GM23338 (cell line): ENCODE results near the gene GCC1. TPM values are rescaled to one million over a fixed set of nuclear protein-coding genes. Genes with fewer than 3 reads are reported as not detected.

Experiments
- ATAC-seq: fragments of 200-7000 bp; cut with Tn5 transposase; 3 replicates; pipeline ENCODE4 v1.9.1; 2020
- DNase-seq: peaks from one replicate; pipeline ENCODE4 v3.0.0-alpha.2; 2015; ENCODE audit warnings: low spot score
- H2AFZ ChIP-seq: fragments of 200-600 bp; sonication (generic); 2 replicates; pipeline ENCODE4 v1.8.0; 2016; ENCODE audit warnings: antibody characterized with exemption, mild to moderate bottlenecking, moderate library complexity
- H3F3A ChIP-seq: fragments of 200-600 bp; sonication (generic); replicated peaks from 2 replicates; pipeline ENCODE4 v1.8.0; 2017; ENCODE audit warnings: antibody characterized with exemption, mixed run types, low read depth
- H3K27ac ChIP-seq: fragments of 200-600 bp; sonication (generic); 2 replicates; pipeline ENCODE4 v1.6.1; 2016; ENCODE audit warnings: low read depth
- H3K27me3 ChIP-seq: fragments of 200-600 bp; sonication (generic); 2 replicates; pipeline ENCODE4 v1.8.0; 2016; ENCODE audit warnings: mild to moderate bottlenecking, mixed run types, moderate library complexity; ENCODE audit not compliant: insufficient read depth
- H3K36me3 ChIP-seq: fragments of 200-600 bp; sonication (generic); 2 replicates; pipeline ENCODE4 v1.8.0; 2016; ENCODE audit warnings: mild to moderate bottlenecking; ENCODE audit not compliant: insufficient read depth
- H3K4me1 ChIP-seq: fragments of 200-600 bp; sonication (generic); 2 replicates; pipeline ENCODE4 v1.8.0; 2016; ENCODE audit warnings: mild to moderate bottlenecking, moderate library complexity; ENCODE audit not compliant: insufficient read depth
- H3K4me2 ChIP-seq: fragments of 200-600 bp; sonication (generic); 2 replicates; pipeline ENCODE4 v1.7.1; 2017; ENCODE audit warnings: mixed run types
- H3K4me3 ChIP-seq: fragments of 200-600 bp; sonication (generic); 2 replicates; pipeline ENCODE4 v1.6.1; 2016; ENCODE audit warnings: mixed run types
- H3K79me2 ChIP-seq: fragments of 200-600 bp; sonication (generic); replicated peaks from 2 replicates; pipeline ENCODE4 v1.8.0; 2017; ENCODE audit warnings: mild to moderate bottlenecking; ENCODE audit not compliant: insufficient read depth
- H3K9me2 ChIP-seq: fragments of 200-600 bp; sonication (generic); 2 replicates; pipeline ENCODE4 v1.8.0; 2017; ENCODE audit not compliant: insufficient read depth
- H4K20me1 ChIP-seq: fragments of 200-600 bp; sonication (generic); replicated peaks from 2 replicates; pipeline ENCODE4 v1.8.0; 2017; ENCODE audit warnings: mild to moderate bottlenecking; ENCODE audit not compliant: insufficient read depth
- H3K27ac Mint-ChIP-seq: 2 replicates; pipeline ENCODE4 v1.8.0; 2020; ENCODE audit warnings: inconsistent platforms, mild to moderate bottlenecking, moderate library complexity, mixed read lengths
- H3K27me3 Mint-ChIP-seq: 3 replicates; pipeline ENCODE4 v1.8.0; 2022; ENCODE audit warnings: low read depth, mild to moderate bottlenecking, moderate library complexity, mixed read lengths, inconsistent platforms; ENCODE audit not compliant: insufficient read depth, poor library complexity
- H3K36me3 Mint-ChIP-seq: 3 replicates; pipeline ENCODE4 v1.8.0; 2021; ENCODE audit warnings: low read depth, mild to moderate bottlenecking, inconsistent platforms, moderate library complexity, mixed read lengths
- H3K4me1 Mint-ChIP-seq: 3 replicates; pipeline ENCODE4 v1.8.0; 2020; ENCODE audit warnings: mild to moderate bottlenecking, inconsistent platforms, mixed read lengths
- H3K4me3 Mint-ChIP-seq: 3 replicates; pipeline ENCODE4 v1.8.0; 2021; ENCODE audit warnings: moderate library complexity, mild to moderate bottlenecking, inconsistent platforms, mixed read lengths
- H3K9me3 Mint-ChIP-seq: 3 replicates; pipeline ENCODE4 v1.8.0; 2020; ENCODE audit warnings: moderate library complexity, mild to moderate bottlenecking, inconsistent platforms, mixed read lengths
- CREB1 ChIP-seq: fragments of 250-450 bp; sonication (Bioruptor Pico); IDR thresholded peaks from 2 replicates; pipeline ENCODE4 v1.5.0; 2020; ENCODE audit warnings: low read depth, mild to moderate bottlenecking, moderate library complexity
- EZH2 ChIP-seq: fragments of 200-600 bp; sonication (generic); IDR thresholded peaks from one replicate; pipeline ENCODE4 v1.8.0; 2017; ENCODE audit warnings: antibody characterized with exemption, mild to moderate bottlenecking, low read depth; ENCODE audit not compliant: unreplicated experiment
- NANOG ChIP-seq: IDR thresholded peaks from 2 replicates; pipeline ENCODE4 v1.6.1; 2016; ENCODE audit warnings: antibody characterized with exemption, borderline replicate concordance
- STAT1 ChIP-seq: IDR thresholded peaks from one replicate; pipeline ENCODE4 v1.6.1; 2016; ENCODE audit warnings: antibody characterized with exemption; ENCODE audit not compliant: unreplicated experiment
- ZNF114 ChIP-seq: fragments of 250-450 bp; sonication (Bioruptor Pico); IDR thresholded peaks from 2 replicates; pipeline ENCODE4 v1.5.0; 2020; ENCODE audit warnings: mild to moderate bottlenecking, moderate library complexity
- ZNF331 ChIP-seq: fragments of 250-450 bp; sonication (Bioruptor Pico); IDR thresholded peaks from 2 replicates; pipeline ENCODE4 v1.5.0; 2020; ENCODE audit warnings: low read depth, mild to moderate bottlenecking, moderate library complexity
- polyA plus RNA-seq: library from polyadenylated mRNA; unstranded; fragments of >200 nt; fragmentation: Nextera tagmentation; extraction: Ambion mirVana; gene quantifications from 2 replicates; pipeline ENCODE4 v1.2.1, GENCODE V29; 2016
- total RNA-seq: library from RNA; depleted of rRNA; stranded (reverse); fragments of >200 nt; shearing (Covaris generic); gene quantifications from 2 replicates; pipeline ENCODE4 v1.2.3, GENCODE V29; 2014
- TF ChIP-seq, protein P1 (sequence below): fragments of 250-450 bp; sonication (Bioruptor Pico); IDR thresholded peaks from 2 replicates; pipeline ENCODE4 v1.5.0; 2020; ENCODE audit warnings: mild to moderate bottlenecking, moderate library complexity
- TF ChIP-seq, protein P2 (sequence below): IDR thresholded peaks from one replicate; pipeline ENCODE4 v1.6.1; 2018; ENCODE audit warnings: antibody characterized with exemption; ENCODE audit not compliant: unreplicated experiment
- TF ChIP-seq, protein P3 (sequence below), 2 experiments: fragments of 200-600 bp in 1 of 2; sonication (generic) in 1 of 2; conservative IDR thresholded peaks; 2 replicates each; pipeline versions ENCODE4 v1.5.1 to v1.6.1; 2016 to 2017; ENCODE audit warnings: antibody characterized with exemption in 2 of 2, low read depth in 2 of 2, mild to moderate bottlenecking in 2 of 2, moderate library complexity in 1 of 2

GCC1 gene
- total and polyA plus RNA-seq, 2 experiments from 2014 or later = 3.2 to 17.6 TPM

DNA sequence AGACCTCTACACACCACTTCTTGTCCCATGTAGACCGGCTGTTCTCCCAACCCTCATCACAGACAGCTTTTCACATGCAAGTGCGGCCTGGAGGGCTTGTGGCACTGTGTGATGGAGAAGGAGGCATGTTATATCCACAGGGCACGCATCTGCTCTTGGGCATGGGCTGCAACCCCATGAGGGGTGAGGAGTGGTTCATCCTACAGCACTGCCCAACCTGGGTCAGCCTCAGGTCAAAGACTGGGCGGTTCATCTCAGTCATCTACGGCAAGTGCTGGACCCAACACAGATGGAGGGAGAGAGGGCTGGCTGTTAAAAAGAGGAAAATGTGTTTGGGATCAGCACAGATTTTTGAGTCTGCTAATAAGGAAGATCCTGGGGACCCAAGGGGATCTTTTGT, 10.3 kb upstream of the GCC1 start:
- no peaks in the 10 kb centered on the region for H3K9me2 ChIP-seq
- H3K4me3 Mint-ChIP-seq = no peak overlapping the region

DNA sequence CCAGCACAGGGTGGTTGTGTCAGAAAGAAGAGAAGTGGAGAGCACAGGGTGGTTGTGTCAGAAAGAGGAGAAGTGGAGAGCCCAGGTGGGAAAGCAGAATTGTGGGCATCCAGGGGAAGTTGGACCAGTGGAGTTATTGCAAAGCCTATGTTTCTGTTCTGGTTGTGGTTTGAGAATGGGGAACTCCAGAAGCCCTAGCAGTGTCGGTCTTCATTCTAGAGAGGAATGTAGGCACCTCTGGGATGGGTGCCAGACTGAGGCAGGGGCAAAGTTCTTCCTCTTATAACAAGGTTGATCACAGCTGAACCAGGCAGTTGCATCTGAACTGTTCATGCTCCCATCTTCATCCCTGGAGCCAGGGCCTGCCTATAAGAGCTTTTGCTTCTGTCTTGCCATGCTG, 9.1 kb upstream of the GCC1 start:
- peaks cover 22% of the 10 kb centered on the region for H3K36me3 Mint-ChIP-seq
- H3F3A ChIP-seq = no peaks in the 10 kb centered on the region
- no peak overlapping the region for H3K4me3 Mint-ChIP-seq
- no peak overlapping the region for H3K4me2 ChIP-seq
- no peak overlapping the region for H3K27ac Mint-ChIP-seq
- no peaks in the 10 kb centered on the region for H3K9me2 ChIP-seq
- no peak overlapping the region for H3K4me3 ChIP-seq
- no peak for DNase-seq
- H3K27ac ChIP-seq = no peak overlapping the region
- peaks cover 7% of the 10 kb centered on the region for H3K79me2 ChIP-seq
- peaks cover 10% of the 10 kb centered on the region for H3K36me3 ChIP-seq
- no peaks in the 10 kb centered on the region for H3K27me3 ChIP-seq
- no peaks in the 10 kb centered on the region for H3K4me1 ChIP-seq
- H2AFZ ChIP-seq = no peak overlapping the region
- peaks cover 11% of the 10 kb centered on the region for H3K27me3 Mint-ChIP-seq
- peaks cover 7% of the 10 kb centered on the region for H4K20me1 ChIP-seq
- ATAC-seq = no peak
- H3K9me3 Mint-ChIP-seq = no peaks in the 10 kb centered on the region
- H3K4me1 Mint-ChIP-seq = peaks cover 8% of the 10 kb centered on the region; the same call in 2 of the 3 replicates
- TF ChIP-seq, protein P1, sequence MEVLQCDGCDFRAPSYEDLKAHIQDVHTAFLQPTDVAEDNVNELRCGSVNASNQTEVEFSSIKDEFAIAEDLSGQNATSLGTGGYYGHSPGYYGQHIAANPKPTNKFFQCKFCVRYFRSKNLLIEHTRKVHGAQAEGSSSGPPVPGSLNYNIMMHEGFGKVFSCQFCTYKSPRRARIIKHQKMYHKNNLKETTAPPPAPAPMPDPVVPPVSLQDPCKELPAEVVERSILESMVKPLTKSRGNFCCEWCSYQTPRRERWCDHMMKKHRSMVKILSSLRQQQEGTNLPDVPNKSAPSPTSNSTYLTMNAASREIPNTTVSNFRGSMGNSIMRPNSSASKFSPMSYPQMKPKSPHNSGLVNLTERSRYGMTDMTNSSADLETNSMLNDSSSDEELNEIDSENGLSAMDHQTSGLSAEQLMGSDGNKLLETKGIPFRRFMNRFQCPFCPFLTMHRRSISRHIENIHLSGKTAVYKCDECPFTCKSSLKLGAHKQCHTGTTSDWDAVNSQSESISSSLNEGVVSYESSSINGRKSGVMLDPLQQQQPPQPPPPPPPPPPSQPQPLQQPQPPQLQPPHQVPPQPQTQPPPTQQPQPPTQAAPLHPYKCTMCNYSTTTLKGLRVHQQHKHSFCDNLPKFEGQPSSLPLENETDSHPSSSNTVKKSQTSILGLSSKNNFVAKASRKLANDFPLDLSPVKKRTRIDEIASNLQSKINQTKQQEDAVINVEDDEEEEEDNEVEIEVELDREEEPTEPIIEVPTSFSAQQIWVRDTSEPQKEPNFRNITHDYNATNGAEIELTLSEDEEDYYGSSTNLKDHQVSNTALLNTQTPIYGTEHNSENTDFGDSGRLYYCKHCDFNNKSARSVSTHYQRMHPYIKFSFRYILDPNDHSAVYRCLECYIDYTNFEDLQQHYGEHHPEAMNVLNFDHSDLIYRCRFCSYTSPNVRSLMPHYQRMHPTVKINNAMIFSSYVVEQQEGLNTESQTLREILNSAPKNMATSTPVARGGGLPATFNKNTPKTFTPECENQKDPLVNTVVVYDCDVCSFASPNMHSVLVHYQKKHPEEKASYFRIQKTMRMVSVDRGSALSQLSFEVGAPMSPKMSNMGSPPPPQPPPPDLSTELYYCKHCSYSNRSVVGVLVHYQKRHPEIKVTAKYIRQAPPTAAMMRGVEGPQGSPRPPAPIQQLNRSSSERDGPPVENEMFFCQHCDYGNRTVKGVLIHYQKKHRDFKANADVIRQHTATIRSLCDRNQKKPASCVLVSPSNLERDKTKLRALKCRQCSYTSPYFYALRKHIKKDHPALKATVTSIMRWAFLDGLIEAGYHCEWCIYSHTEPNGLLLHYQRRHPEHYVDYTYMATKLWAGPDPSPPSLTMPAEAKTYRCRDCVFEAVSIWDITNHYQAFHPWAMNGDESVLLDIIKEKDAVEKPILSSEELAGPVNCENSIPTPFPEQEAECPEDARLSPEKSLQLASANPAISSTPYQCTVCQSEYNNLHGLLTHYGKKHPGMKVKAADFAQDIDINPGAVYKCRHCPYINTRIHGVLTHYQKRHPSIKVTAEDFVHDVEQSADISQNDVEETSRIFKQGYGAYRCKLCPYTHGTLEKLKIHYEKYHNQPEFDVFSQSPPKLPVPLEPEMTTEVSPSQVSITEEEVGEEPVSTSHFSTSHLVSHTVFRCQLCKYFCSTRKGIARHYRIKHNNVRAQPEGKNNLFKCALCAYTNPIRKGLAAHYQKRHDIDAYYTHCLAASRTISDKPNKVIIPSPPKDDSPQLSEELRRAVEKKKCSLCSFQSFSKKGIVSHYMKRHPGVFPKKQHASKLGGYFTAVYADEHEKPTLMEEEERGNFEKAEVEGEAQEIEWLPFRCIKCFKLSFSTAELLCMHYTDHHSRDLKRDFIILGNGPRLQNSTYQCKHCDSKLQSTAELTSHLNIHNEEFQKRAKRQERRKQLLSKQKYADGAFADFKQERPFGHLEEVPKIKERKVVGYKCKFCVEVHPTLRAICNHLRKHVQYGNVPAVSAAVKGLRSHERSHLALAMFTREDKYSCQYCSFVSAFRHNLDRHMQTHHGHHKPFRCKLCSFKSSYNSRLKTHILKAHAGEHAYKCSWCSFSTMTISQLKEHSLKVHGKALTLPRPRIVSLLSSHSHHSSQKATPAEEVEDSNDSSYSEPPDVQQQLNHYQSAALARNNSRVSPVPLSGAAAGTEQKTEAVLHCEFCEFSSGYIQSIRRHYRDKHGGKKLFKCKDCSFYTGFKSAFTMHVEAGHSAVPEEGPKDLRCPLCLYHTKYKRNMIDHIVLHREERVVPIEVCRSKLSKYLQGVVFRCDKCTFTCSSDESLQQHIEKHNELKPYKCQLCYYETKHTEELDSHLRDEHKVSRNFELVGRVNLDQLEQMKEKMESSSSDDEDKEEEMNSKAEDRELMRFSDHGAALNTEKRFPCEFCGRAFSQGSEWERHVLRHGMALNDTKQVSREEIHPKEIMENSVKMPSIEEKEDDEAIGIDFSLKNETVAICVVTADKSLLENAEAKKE (CRISPR knock-in tag) = no peak
- TF ChIP-seq ZNF331 (CRISPR knock-in tag) (no peak), CREB1 (CRISPR knock-in tag) (no peak), NANOG (no peak), STAT1 (no peak)
- TF ChIP-seq, protein P2, sequence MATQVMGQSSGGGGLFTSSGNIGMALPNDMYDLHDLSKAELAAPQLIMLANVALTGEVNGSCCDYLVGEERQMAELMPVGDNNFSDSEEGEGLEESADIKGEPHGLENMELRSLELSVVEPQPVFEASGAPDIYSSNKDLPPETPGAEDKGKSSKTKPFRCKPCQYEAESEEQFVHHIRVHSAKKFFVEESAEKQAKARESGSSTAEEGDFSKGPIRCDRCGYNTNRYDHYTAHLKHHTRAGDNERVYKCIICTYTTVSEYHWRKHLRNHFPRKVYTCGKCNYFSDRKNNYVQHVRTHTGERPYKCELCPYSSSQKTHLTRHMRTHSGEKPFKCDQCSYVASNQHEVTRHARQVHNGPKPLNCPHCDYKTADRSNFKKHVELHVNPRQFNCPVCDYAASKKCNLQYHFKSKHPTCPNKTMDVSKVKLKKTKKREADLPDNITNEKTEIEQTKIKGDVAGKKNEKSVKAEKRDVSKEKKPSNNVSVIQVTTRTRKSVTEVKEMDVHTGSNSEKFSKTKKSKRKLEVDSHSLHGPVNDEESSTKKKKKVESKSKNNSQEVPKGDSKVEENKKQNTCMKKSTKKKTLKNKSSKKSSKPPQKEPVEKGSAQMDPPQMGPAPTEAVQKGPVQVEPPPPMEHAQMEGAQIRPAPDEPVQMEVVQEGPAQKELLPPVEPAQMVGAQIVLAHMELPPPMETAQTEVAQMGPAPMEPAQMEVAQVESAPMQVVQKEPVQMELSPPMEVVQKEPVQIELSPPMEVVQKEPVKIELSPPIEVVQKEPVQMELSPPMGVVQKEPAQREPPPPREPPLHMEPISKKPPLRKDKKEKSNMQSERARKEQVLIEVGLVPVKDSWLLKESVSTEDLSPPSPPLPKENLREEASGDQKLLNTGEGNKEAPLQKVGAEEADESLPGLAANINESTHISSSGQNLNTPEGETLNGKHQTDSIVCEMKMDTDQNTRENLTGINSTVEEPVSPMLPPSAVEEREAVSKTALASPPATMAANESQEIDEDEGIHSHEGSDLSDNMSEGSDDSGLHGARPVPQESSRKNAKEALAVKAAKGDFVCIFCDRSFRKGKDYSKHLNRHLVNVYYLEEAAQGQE = no peak

More for the DNA sequence above, 10.3 kb upstream of the GCC1 start:
- H3F3A ChIP-seq = no peaks in the 10 kb centered on the region
- no peak overlapping the region for H3K27ac ChIP-seq
- 0 out of 2 replicates have a peak, but pooled peaks cover under 1% of the 10 kb centered on the region for H3K4me1 ChIP-seq
- no peaks in the 10 kb centered on the region for H3K27me3 ChIP-seq
- H3K4me2 ChIP-seq = no peak overlapping the region
- no peak overlapping the region for H2AFZ ChIP-seq
- no peaks in the 10 kb centered on the region for H3K9me3 Mint-ChIP-seq
- no peak for DNase-seq
- H3K36me3 Mint-ChIP-seq = peaks cover 12% of the 10 kb centered on the region
- no peaks in the 10 kb centered on the region for H3K79me2 ChIP-seq
- peaks cover 7% of the 10 kb centered on the region for H3K4me1 Mint-ChIP-seq
- no peak for ATAC-seq
- H4K20me1 ChIP-seq = no peaks in the 10 kb centered on the region; the same call in 1 of the 2 replicates
- peaks cover 10% of the 10 kb centered on the region; the same call in 1 of the 2 replicates for H3K36me3 ChIP-seq
- peaks cover 9% of the 10 kb centered on the region for H3K27me3 Mint-ChIP-seq
- no peak overlapping the region for H3K4me3 ChIP-seq
- no peak overlapping the region for H3K27ac Mint-ChIP-seq
- no peak for TF ChIP-seq NANOG
- no peak for TF ChIP-seq STAT1
- TF ChIP-seq EZH2 = no peak
- TF ChIP-seq, protein P3, sequence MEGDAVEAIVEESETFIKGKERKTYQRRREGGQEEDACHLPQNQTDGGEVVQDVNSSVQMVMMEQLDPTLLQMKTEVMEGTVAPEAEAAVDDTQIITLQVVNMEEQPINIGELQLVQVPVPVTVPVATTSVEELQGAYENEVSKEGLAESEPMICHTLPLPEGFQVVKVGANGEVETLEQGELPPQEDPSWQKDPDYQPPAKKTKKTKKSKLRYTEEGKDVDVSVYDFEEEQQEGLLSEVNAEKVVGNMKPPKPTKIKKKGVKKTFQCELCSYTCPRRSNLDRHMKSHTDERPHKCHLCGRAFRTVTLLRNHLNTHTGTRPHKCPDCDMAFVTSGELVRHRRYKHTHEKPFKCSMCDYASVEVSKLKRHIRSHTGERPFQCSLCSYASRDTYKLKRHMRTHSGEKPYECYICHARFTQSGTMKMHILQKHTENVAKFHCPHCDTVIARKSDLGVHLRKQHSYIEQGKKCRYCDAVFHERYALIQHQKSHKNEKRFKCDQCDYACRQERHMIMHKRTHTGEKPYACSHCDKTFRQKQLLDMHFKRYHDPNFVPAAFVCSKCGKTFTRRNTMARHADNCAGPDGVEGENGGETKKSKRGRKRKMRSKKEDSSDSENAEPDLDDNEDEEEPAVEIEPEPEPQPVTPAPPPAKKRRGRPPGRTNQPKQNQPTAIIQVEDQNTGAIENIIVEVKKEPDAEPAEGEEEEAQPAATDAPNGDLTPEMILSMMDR (conservative IDR thresholded peaks at IDR 0.05; ENCODE audit: low read depth in 2 of 2) = no peak
- no peak for TF ChIP-seq CREB1 (CRISPR knock-in tag)
- no peak for TF ChIP-seq ZNF114
